Mononuclear cell (primary cell): Measurements from ENCODE around the gene LRP1-AS. TPM values are rescaled to one million over a fixed set of nuclear protein-coding genes. Genes with fewer than 3 reads are reported as not detected.

Source experiments
- H3K27me3 ChIP-seq: 2 replicates; pipeline ENCODE4 v1.6.0; 2011; ENCODE audit warnings: low read length, control low read depth; ENCODE audit not compliant: insufficient read depth
- H3K4me1 ChIP-seq: 2 replicates; pipeline ENCODE4 v1.5.1; 2011; ENCODE audit warnings: mild to moderate bottlenecking, low read length, control low read depth; ENCODE audit not compliant: insufficient read depth
- H3K4me3 ChIP-seq: 2 replicates; pipeline ENCODE4 v1.5.1; 2011; ENCODE audit warnings: mild to moderate bottlenecking, low read length, moderate library complexity
- H3K9me3 ChIP-seq: 2 replicates; pipeline ENCODE4 v1.5.1; 2011; ENCODE audit warnings: low read depth, mild to moderate bottlenecking, control low read depth, low read length
- total RNA-seq: library from RNA; depleted of rRNA; stranded (reverse); fragments of >200 nt; gene quantifications from one replicate; pipeline ENCODE4 v1.2.3, GENCODE V29; 2012

The LRP1-AS gene
- total RNA-seq, 1 donor: not detected

DNA sequence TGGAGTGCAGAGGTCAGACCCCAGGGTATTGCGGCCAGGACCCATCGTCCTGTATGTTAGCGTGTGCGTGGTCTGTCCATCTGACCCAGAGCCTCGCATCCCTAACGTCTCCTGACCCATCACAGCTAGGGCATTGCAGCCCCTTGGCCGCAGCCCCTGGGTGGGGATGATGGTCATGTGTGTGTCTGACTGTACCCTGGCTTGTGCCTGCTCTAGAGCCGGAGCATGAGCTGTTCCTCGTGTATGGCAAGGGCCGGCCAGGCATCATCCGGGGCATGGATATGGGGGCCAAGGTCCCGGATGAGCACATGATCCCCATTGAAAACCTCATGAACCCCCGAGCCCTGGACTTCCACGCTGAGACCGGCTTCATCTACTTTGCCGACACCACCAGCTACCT, 10.8 kb upstream of the LRP1-AS start:
- Histone ChIP-seq H3K27me3 (no peaks in the 10 kb centered on the region), H3K9me3 (no peaks in the 10 kb centered on the region), H3K4me1 (peaks cover 78% of the 10 kb centered on the region), H3K4me3 (no peak overlapping the region)

DNA sequence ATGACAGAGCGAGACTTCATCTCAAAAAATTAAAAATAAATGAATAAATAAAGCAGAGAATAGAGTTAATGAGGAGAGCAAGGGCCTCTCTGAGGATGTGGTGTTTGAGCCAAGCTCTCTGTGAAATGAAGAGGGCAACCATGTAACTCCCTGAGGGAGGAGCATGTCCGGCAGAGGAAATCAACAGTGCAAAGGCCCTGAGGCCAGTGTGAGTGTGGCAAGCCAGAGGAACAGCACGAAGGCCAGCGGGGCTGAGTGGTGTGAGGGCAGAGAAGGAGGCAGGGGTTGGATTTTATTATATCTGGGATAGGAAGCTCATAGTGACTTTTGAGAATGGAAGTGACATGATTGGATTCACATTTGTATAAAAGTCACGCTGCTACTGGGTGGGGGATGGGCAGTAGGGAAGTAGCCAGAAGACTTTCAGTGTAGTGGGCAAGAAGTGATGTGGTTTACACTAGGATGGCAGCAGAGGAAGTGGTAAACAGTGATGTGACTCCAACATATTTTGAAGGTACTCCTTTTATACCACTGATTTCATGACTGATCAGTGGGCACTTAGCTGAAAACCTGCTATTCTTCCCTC, 10.3 kb upstream of the LRP1-AS start:
- Histone ChIP-seq H3K4me3 (no peak overlapping the region), H3K27me3 (no peaks in the 10 kb centered on the region), H3K4me1 (peaks cover 78% of the 10 kb centered on the region), H3K9me3 (no peaks in the 10 kb centered on the region)

DNA sequence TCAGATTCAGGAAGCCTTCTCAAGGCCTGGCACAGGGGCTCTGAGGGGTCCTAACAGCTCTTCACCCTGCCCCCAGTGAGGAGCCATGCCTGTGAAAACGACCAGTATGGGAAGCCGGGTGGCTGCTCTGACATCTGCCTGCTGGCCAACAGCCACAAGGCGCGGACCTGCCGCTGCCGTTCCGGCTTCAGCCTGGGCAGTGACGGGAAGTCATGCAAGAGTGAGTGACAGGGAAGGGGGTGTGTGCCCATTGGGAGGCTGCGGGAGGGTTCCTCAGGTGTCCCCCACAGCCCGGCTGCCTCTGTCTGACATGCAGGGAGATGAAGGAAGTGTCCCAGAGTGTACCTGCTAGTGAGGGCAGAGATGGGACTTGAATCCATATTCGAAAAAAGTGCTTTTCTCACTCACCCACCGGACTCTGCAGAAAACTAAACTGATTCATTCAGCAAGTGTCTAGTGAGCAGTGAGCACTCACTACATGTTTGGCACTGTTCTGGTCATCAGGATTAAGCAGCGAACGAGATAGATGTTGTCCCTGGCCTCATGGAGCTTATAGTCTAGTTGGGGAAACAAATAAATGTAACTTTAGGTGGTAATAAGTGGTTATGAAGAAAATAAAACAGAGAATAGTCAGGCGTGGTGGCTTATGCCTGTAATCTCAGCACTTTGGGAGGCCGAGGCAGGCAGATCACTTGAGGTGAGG, 9.4 kb upstream of the LRP1-AS start:
- Histone ChIP-seq H3K9me3 (no peaks in the 10 kb centered on the region), H3K27me3 (no peaks in the 10 kb centered on the region), H3K4me3 (no peak overlapping the region), H3K4me1 (peaks cover 78% of the 10 kb centered on the region)

DNA sequence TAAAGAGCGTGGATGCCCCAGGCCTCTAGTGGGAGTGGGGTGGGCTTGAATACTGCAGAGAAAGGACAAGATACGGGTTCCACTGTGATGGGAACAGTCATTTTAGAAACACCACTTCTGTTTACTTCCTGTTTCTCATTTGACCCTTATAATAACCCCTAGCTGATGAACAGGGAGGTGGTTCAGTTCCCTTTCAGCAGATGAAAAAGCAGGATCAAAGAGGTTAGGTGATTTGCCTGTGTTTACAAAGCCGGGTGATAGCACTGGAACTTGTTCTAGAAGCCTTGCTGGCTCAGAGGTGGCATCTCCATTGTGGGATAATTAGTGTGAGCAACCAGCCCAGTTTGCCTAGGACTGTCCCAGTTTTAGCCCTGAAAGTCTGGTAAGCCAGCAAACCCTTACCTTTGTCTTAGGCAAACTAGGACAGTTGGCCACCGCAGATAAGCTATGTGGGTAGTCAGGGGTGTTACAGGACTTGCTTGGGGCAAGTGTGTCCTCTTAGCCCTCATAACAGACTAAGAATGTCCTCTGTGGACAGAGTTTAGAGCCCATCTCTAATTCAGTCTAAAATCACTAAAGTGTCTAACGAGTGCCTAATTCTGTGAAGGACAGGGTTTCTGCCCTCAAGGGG, 7.5 kb upstream of the LRP1-AS start:
- no peak overlapping the region for H3K4me3 ChIP-seq
- H3K4me1 ChIP-seq: peaks cover 97% of the 10 kb centered on the region
- H3K9me3 ChIP-seq: no peaks in the 10 kb centered on the region
- H3K27me3 ChIP-seq: no peaks in the 10 kb centered on the region

DNA sequence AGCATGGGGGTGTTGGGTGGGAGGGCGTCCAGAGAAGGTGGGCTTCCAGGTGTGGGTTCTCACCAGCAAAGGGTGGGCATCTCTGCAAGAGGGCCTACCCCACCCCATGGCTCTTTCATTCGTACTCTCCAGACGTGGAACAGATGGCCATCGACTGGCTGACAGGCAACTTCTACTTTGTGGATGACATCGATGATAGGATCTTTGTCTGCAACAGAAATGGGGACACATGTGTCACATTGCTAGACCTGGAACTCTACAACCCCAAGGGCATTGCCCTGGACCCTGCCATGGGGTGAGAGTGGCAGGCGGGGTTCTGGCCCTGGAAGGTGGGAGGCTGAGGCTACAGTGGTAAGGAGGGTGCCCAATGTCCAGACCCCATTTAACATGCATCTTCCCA, 6.7 kb upstream of the LRP1-AS start:
- Histone ChIP-seq H3K4me1 (peaks cover 100% of the 10 kb centered on the region), H3K4me3 (no peak overlapping the region), H3K9me3 (no peaks in the 10 kb centered on the region), H3K27me3 (no peaks in the 10 kb centered on the region)

DNA sequence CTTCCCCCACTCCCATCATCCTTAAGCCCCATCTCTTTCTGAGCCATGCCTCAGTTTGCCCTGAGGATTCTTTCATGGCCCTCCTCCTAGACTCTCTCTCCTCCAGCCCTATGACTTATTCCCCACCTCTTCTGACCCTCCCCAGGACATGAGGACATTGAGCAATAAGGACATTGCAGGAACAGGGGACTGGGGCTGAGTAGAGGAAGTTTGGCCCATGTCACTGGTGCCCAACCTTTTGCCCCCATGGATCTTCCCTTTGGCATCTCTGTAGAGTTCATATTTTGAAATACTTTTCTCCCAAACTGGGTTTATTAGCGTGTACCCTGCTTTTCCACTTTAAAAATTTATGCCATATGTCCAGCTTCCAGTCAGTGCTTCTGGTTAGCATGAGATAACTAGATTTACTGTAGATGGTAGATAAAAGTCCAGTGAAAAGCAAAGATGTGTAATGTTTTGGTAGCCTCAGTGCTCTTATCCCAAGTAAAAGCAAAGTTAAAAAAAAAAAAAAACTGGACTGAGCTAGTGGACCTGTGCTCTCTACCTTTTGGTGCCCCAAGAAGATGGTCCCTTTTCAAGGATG, 6.1 kb upstream of the LRP1-AS start:
- H3K4me3 ChIP-seq: no peak overlapping the region
- H3K9me3 ChIP-seq: no peaks in the 10 kb centered on the region
- H3K4me1 ChIP-seq: peaks cover 100% of the 10 kb centered on the region
- H3K27me3 ChIP-seq: no peaks in the 10 kb centered on the region

DNA sequence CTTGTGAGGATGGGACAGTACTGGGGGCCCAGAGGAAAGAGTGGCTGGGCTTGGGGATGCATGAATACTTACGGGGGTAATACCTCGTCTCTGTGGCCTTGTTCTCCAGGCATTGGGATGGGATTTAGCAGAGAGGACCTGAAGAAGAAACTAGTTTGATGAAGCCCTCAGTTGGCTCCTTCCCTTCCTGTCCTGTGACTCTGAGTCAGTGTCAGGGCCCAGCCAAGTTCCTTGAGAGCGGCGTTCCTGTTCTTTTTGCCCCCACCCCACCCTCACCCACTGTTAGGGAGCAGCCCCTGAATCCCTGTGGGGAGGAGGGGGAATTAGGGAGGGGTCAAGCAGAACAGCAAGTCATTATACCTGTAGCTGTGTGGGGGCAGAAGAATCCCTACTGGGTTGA, 5.2 kb upstream of the LRP1-AS start:
- H3K4me1 ChIP-seq: peaks cover 100% of the 10 kb centered on the region
- H3K27me3 ChIP-seq: no peaks in the 10 kb centered on the region
- H3K4me3 ChIP-seq: no peak overlapping the region
- H3K9me3 ChIP-seq: no peaks in the 10 kb centered on the region

DNA sequence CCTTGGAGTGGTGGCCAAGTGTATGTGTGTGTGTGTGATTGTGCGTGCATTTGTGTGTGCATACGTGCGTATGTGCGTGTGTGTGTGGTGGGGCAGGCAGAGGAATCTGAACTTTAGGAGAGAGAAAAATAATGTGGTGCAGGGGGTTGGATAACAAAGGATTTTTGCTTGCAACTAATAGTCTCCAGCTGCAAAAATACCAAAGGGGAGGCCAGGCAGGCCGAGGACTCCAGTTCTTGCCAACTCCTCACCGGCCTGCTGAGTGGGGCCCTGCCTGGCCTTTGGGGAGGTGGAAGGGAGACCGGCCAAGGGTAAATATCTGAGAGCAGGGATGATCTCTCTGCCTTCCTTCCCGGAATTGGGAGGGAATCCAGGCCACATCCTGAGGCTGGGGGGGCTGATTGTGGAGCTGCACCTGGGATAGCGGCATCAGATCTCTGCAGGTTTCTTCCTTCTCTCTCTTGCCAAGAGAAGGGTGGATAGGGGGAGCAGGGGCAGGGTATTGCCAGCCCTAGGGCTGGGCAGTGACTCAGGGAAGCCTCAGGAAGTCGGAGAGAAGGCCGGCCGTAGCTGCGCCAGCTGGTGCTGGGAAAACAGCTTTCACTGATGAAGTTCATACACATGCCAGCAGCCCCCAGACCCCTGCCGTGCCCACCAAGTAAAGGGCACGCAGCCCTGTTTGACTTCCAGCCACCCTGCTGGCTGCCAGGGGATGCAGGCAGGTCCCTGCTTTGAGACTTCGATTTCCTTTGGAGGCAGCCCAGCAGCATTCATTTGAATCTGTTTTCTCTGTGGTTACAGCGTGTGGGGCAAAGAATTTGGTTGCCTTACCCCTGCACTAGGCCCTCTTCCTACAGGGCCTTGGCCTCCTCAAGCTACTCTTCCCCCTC, 4.6 kb upstream of the LRP1-AS start:
- Histone ChIP-seq H3K27me3 (no peaks in the 10 kb centered on the region), H3K4me3 (no peak overlapping the region), H3K4me1 (peaks cover 100% of the 10 kb centered on the region), H3K9me3 (no peaks in the 10 kb centered on the region)

DNA sequence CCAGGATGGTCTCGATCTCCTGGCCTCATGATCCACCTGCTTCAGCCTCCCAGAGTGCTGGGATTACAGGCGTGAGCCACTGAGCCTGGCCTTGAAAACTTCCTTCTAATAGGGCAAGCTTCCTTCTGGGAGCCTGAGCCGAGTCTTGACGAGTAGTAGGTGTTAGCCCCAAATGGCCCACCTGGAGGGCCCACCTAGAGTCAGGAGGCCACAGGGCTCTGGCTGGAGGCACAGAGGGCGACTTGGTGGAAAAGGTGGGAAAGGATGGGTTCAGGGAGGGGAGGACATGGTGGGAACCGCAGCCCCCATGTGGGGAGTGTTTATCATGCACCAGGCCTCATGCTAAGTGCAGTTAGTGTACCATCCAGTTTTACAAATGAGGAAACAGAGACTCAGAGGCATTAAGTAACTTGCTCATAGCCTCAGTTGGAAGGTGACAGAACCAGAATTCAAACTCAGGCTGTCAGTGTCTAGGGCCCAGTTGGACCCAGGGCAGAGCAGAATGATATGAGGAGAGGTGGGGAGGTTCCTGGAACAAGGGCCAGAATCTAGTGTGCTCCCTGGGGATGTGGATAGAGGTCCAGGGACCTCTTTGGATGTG, 3.1 kb upstream of the LRP1-AS start:
- Histone ChIP-seq H3K4me1 (peaks cover 98% of the 10 kb centered on the region), H3K9me3 (no peaks in the 10 kb centered on the region), H3K27me3 (no peaks in the 10 kb centered on the region), H3K4me3 (no peak overlapping the region)

DNA sequence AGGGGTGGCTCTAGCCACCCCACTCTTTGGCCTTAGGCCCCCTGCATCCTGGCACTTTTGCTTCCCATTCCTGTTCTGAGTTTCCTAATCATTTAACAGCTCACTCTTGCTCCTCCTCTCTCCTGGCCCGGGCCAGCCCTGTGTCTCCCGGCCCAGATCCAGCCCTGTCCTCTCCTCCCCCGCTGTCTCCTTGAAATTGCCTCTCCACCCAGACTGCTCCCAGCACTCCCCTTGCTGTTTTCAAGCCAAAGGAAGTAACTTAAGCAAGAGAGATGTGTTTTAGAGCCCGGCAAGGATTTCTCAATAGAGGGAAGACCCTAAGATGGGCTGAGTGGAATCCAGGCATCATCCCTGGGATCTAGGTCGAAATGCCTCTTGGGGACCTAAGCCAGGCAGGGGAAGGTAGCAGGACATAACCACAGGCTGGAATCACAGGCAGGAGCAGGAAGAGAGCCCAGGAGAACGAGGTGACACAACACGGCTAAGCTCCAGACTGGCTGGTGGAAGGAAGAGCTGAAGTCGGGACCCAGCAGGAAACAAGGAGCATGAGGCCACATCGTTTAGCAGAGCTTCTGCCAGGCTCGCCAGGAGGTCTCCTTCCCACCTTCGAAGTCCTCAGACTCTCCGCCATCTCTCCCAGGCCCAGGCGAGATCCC, 2.0 kb upstream of the LRP1-AS start:
- Histone ChIP-seq H3K9me3 (no peaks in the 10 kb centered on the region), H3K27me3 (no peaks in the 10 kb centered on the region), H3K4me1 (peaks cover 95% of the 10 kb centered on the region), H3K4me3 (no peak overlapping the region)

DNA sequence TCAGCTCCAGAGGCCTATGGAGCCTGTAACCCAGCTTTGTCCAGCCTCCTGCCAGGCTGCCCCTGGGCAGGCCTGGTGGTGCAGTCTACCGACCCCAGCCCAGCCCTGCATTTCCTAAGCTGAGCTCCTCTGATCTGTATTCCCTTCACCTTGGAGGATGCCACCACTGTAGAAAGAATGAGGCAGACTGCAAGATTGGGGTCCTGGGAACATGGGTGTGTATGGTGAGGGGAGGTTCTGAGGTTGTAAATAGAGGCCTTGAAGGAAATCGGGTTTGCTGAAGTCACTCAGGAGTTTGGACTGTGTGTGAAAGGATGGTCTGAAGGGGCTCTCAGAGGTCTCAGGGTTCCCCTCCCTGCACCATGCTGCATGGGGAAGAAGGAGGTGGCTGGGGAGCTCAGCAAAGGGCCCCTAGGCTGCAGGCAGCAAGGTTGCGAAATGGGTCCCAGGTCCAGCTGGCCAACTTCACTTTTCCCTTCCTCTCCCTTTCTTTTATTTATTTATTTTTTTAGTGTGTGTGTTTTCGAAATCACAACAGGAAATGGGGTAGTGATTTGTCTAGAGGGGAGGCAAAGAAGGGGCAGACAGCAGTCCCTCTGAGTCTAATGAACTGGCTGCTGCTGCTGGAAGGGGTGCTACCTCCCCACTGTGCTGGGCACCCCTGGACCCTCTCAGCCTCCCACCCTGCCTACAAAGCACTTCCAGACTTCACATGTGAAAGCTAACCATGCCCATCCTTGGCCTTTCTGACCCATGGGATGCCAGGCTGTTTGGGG, 1.2 kb upstream of the LRP1-AS start:
- Histone ChIP-seq H3K27me3 (no peaks in the 10 kb centered on the region), H3K9me3 (no peaks in the 10 kb centered on the region), H3K4me1 (peaks cover 90% of the 10 kb centered on the region), H3K4me3 (no peak overlapping the region)

DNA sequence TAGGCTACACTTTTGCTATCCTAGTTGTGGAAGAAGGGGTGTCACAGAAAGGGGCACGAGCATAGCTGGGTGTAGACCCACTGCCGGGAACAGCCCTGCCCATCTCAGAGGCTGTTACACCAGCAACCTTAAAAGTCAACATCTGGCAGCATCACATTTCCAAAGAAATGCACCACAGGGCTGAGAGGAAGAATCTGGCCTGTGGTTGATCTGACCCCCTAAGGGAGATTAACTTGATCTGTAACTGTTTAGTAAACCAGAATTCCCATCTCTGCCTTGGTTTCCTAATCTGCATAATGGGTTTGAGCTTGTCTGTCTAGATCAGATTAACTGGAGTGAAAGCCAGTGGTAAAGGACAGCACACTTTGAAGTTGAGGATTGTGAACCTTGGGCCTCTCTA, 1.3 kb downstream of the LRP1-AS start:
- Histone ChIP-seq H3K4me3 (no peak overlapping the region), H3K27me3 (no peaks in the 10 kb centered on the region), H3K9me3 (no peaks in the 10 kb centered on the region), H3K4me1 (peaks cover 69% of the 10 kb centered on the region)

DNA sequence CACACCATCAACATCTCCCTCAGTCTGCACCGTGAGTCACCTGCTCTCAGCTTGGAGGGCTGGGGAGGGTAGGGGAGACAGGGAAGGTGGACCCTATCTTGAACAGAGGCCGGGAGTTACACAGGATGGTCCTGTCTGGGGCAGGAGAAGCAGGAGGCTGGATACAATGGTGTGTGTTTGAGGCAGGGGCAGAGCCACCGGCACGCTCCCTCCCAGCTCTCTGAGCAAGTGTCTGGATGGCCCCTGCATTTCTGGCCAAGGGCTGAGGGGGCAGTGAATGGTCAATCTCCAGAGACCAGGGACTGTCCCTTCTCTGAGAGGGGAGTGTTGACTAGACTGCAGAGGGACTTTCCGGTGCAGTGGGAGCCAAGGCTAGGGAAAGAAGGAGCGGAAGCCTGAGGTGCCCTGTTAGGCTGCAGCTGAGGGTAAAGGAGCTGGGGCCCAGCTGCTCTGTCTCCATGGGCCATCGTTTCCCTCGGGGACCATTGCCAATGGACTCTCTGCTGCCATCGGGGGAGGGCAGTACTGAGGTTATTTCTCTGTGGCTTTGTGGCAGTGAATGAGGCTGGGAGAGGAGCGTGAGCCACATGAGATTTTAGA, 1.9 kb downstream of the LRP1-AS start:
- Histone ChIP-seq H3K27me3 (no peaks in the 10 kb centered on the region), H3K4me1 (peaks cover 64% of the 10 kb centered on the region), H3K9me3 (no peaks in the 10 kb centered on the region), H3K4me3 (no peak overlapping the region)
